Mononuclear cell (primary cell): ENCODE measurements around the gene ZBTB39. TPM values are rescaled to one million over a fixed set of nuclear protein-coding genes. Genes with fewer than 3 reads are reported as not detected.
"Not testable (repeated sequence)": the region's sequence is repeated elsewhere in the genome, so short reads cannot be mapped to it uniquely, and the experiment has no call there.

Experiments
- H3K27me3 ChIP-seq: 2 replicates; pipeline ENCODE4 v1.6.0; 2011; ENCODE audit warnings: low read length, control low read depth; ENCODE audit not compliant: insufficient read depth
- H3K4me1 ChIP-seq: 2 replicates; pipeline ENCODE4 v1.5.1; 2011; ENCODE audit warnings: mild to moderate bottlenecking, low read length, control low read depth; ENCODE audit not compliant: insufficient read depth
- H3K4me3 ChIP-seq: 2 replicates; pipeline ENCODE4 v1.5.1; 2011; ENCODE audit warnings: mild to moderate bottlenecking, low read length, moderate library complexity
- H3K9me3 ChIP-seq: 2 replicates; pipeline ENCODE4 v1.5.1; 2011; ENCODE audit warnings: low read depth, mild to moderate bottlenecking, control low read depth, low read length
- total RNA-seq: library from RNA; depleted of rRNA; stranded (reverse); fragments of >200 nt; gene quantifications from one replicate; pipeline ENCODE4 v1.2.3, GENCODE V29; 2012

ZBTB39 gene, protein sequence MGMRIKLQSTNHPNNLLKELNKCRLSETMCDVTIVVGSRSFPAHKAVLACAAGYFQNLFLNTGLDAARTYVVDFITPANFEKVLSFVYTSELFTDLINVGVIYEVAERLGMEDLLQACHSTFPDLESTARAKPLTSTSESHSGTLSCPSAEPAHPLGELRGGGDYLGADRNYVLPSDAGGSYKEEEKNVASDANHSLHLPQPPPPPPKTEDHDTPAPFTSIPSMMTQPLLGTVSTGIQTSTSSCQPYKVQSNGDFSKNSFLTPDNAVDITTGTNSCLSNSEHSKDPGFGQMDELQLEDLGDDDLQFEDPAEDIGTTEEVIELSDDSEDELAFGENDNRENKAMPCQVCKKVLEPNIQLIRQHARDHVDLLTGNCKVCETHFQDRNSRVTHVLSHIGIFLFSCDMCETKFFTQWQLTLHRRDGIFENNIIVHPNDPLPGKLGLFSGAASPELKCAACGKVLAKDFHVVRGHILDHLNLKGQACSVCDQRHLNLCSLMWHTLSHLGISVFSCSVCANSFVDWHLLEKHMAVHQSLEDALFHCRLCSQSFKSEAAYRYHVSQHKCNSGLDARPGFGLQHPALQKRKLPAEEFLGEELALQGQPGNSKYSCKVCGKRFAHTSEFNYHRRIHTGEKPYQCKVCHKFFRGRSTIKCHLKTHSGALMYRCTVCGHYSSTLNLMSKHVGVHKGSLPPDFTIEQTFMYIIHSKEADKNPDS
- total RNA-seq, result 12.8 TPM

DNA sequence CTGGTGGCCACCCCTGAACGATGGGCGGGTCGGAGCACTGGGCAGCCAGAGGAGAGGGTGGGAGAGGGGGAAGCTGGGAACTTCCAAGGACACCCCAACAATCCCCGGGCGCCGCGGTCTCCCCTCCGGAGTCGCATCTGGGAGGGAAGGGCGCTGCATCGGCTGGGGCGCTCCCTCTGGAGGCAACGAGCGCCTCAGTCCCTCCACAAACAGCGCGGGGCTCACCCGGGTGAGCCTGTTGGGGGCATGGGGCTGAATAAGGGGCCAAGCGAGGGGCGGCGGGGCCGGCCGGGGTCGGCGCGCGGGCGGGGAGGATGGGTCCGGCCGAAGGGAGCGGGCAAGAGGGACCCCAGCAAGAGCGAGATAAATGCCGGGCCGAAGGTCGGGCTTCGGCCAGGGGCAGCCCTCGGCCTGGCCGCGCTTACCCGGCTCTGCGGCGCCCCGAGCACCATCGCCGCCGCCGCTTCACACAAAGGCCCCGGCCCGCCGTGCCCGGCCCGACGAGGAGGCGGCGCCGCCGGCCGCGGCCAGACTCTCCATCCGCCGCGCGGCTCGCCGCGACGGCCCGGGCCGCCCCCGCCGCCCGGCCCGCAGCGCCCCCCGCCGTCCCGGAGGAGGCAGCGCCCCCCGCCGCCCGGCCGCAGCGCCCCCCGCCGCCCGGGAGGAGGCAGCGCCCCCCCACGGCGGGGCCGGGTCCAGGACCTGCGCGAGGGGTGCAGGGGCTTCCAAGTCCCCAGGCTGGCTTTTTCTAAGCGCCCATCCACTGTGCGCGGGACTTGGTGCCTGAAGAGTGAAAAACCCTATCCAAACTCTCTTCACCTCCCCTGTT, at the start of gene ZBTB39:
Gene ZBTB39, minus strand, starts transcription at position 567 of the 829 bp plus-strand sequence. CDS start 1,629 bp downstream, outside the sequence.
- no peaks in the 10 kb centered on the region for H3K27me3 ChIP-seq
- no peaks in the 10 kb centered on the region for H3K9me3 ChIP-seq
- H3K4me1 ChIP-seq, result peaks cover 22% of the 10 kb centered on the region
- H3K4me3 ChIP-seq, result peak within 1 kb of the TSS; percentile 49

DNA sequence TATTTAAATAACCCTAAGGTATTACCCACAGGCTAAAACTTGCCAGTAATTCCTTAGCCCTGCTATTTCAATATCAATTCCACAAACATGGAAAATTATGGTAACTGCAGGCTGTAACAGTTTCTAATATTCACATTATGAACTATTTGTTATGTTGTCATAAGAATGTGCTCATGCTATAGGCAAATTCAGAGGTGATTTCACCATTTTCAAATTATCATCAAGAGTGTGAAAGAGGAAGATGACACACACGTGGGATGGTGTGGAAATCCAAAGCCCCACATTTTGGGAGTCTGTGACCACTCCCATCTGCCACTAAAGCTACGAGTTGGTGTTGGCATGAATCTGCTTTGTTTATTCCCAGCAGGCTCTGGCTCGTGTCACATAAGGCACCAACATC, 49.5 kb upstream of the ZBTB39 start:
- no peaks in the 10 kb centered on the region for H3K9me3 ChIP-seq
- H3K4me3 ChIP-seq, result no peak overlapping the region
- H3K27me3 ChIP-seq, result no peaks in the 10 kb centered on the region

DNA sequence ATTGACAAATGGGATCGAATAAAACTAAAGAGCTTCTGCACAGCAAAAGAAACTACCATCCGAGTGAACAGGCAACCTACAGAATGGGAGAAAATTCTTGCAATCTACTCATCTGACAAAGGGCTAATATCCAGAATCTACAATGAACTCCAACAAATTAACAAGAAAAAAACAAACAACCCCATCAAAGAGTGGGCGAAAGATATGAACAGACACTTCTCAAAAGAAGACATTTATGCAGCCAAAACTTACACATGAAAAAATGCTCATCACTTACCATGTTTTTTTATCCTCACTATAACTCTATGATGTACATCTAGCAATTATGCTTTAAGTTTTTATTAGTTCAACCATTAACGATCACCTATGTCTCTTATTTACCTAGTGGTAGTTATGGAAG, 47.6 kb upstream of the ZBTB39 start:
- not testable (repeated sequence) for H3K4me3 ChIP-seq, H3K9me3 ChIP-seq
- H3K4me1 ChIP-seq, result peaks cover 11% of the 10 kb centered on the region

More for the DNA sequence above, 49.5 kb upstream of the ZBTB39 start:
- peaks cover 6% of the 10 kb centered on the region for H3K4me1 ChIP-seq

DNA sequence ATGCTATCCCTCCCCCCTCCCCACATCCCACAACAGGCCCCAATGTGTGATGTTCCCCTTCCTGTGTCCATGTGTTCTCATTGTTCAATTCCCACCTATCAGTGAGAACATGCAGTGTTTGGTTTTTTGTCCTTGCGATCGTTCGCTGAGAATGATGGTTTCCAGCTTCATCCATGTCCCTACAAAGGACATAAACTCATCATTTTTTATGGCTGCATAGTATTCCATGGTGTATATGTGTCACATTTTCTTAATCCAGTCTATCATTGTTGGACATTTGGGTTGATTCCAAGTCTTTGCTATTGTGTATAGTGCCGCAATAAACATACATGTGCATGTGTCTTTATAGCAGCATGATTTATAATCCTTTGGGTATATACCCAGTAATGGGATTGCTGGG, 46.8 kb upstream of the ZBTB39 start:
- H3K9me3 ChIP-seq, H3K4me3 ChIP-seq, H3K27me3 ChIP-seq: not testable (repeated sequence)
- H3K4me1 ChIP-seq, result peaks cover 19% of the 10 kb centered on the region

More for the DNA sequence above, 47.6 kb upstream of the ZBTB39 start:
- not testable (repeated sequence) for H3K27me3 ChIP-seq

DNA sequence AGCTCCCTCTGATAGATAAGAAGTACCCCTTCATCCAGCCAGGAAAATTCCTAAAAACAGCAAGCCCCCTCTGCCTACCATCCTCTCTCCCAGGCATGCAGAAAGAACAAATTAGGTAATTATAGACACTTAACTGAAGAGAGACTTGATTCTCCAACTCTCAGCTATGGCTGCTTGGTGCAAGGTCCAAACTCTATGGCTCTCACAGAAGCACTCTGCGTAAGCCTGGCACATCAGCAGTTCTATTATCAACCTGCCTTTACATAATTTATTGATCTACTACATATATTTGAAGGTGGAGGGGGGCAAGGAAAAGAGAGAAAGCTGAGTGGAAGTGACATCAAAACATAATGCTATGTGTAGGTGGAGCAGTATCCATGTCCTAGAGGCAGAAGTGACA, 44.7 kb upstream of the ZBTB39 start:
- Histone ChIP-seq H3K4me1 (peaks cover 40% of the 10 kb centered on the region), H3K27me3 (no peaks in the 10 kb centered on the region), H3K4me3 (no peak overlapping the region), H3K9me3 (no peaks in the 10 kb centered on the region)

DNA sequence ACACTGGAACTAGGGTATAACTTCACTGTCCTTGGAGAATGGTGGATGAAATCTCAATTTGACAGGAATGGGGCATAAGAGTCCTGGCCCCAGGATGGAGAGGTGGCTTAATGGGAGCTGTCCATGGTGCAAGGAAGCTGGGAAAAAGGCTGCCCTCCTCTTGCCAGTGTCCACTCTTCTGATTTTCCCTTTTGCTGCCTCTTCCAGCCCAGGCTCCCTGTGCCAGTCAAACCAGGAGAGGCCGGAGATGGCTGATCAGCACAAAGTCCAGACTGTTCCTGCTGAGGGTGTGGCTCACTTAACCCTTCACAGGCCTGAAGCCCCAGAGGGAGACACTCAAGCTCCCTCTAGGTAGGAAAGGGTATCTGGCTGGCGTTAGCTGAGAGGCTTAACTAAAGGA, 43.5 kb upstream of the ZBTB39 start, which contains the start of gene MYO1A:
Gene MYO1A, minus strand, starts transcription at position 240 of the 400 bp plus-strand sequence. CDS start 1,806 bp downstream, outside the sequence.
- H3K4me3 ChIP-seq, result no peak within 1 kb of the TSS
- H3K27me3 ChIP-seq, result no peaks in the 10 kb centered on the region
- H3K4me1 ChIP-seq, result peaks cover 41% of the 10 kb centered on the region
- no peaks in the 10 kb centered on the region for H3K9me3 ChIP-seq

DNA sequence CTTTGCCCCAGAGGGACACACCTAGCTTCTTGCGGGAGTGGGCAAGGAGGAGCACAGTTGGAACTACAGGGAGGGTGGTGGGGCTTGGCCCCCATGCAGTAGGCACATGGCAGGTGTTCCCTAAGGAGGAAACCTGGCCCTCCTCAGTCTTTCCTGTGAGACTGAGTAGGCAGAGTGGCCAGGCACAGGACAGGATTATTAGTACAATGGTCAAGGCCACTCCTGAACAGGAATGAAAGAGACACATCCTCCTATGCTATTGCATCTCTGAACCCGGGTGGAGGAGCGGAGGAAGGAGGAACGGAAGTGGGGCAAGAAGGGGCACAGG, 42.7 kb upstream of the ZBTB39 start:
- no peak overlapping the region for H3K4me3 ChIP-seq
- H3K9me3 ChIP-seq, result no peaks in the 10 kb centered on the region
- H3K27me3 ChIP-seq, result no peaks in the 10 kb centered on the region
- peaks cover 40% of the 10 kb centered on the region for H3K4me1 ChIP-seq

DNA sequence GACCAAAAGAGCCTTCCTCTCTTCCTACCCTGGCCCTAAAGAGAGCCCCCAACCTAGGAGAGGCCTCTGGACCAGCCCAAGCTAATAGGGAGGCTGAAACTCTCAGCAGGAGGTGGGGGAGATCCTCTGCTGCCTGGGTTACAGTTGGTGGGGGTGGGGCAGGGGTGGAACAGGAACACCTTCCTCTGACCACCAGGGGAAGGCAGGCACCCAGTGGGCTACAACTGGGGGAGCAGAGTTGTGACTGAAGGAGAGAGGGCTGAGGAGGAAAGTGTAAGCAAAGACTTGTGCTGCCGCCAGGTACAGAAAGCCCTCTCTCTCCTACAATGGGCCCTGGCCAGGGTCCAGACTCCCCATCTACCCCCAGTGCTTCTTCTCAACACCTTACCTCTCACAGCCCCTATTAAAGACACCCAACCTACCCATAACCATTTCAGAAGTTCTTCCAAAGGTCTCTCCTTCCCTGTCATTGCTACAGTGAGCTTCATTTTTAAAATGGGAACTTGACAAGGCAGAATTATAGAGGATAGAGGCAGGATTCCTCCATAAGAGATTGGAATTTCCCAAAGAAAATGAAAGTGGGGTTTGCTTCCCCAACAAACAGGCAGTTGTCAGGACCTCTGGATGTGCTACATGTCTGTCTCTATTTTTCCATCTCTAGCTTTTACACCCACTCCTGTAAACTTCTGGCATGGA, 42.2 kb upstream of the ZBTB39 start:
- H3K4me3 ChIP-seq, result no peak overlapping the region
- H3K9me3 ChIP-seq, result no peaks in the 10 kb centered on the region
- H3K4me1 ChIP-seq, result peaks cover 40% of the 10 kb centered on the region
- no peaks in the 10 kb centered on the region for H3K27me3 ChIP-seq

DNA sequence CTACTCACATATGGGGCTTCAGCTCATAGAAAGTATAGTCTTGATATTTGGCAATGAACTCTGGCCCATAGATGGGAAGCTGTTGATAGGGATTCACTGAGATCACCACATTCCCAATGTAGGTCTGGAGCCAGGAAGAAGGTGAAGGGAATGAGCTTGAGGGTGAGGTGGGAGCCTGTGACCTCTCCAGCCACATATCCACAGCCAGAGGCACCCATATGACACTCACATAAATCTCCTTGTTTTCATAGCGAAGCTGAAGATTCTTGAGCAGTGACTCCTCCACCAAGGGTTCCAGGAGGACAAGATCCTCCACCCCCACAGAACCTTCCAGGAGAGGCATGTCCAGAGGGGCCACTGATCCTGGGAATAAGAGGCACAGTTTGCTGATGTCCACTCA, 41.6 kb upstream of the ZBTB39 start:
- H3K4me1 ChIP-seq, result peaks cover 40% of the 10 kb centered on the region
- no peaks in the 10 kb centered on the region for H3K27me3 ChIP-seq
- no peaks in the 10 kb centered on the region for H3K9me3 ChIP-seq
- H3K4me3 ChIP-seq, result no peak overlapping the region

DNA sequence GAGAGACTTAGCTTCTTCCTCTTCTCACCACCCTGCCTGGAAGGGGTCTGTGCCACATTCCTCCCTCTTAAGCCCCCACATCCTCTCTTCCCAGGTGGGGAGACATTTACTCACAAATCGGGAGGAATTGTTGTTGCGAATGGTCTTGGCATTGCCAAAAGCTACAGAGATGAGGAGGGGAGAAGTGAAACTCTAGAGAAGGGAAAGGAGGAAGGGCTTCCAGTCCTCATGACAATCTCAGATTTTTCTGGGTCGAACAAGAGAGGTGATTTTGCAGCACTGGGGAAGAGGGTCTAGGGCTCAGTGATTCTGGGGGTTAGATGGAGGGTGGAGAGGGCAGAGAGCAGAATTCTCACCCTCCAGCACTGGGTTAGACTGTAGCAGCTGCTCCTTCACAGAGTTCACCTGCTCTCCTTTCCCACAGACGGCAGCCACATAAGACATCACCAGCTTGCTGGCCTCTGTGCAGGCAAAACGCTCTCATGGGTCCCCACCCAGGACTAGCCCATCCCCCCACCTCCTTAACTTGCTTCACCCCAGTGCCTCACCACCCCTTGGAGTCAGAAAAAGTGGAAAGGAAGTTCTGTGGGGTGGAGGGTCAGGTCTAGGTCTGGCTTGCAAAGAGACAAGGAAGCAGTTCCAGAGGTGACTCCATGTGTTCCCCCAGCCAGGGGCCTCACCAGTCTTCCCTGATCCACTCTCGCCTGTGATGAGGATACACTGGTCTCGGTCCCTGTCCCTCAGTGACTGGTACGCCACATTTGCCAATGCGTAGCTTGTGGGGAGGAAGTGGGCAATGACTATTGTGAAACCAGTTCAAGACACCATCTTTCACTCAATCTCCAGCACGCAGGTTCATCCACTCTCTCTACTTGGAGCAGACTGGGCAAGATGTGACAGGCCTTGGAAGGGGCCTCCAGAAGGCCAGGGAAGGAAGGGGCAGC, 40.9 kb upstream of the ZBTB39 start:
- Histone ChIP-seq H3K4me1 (peaks cover 40% of the 10 kb centered on the region), H3K4me3 (no peak overlapping the region)

DNA sequence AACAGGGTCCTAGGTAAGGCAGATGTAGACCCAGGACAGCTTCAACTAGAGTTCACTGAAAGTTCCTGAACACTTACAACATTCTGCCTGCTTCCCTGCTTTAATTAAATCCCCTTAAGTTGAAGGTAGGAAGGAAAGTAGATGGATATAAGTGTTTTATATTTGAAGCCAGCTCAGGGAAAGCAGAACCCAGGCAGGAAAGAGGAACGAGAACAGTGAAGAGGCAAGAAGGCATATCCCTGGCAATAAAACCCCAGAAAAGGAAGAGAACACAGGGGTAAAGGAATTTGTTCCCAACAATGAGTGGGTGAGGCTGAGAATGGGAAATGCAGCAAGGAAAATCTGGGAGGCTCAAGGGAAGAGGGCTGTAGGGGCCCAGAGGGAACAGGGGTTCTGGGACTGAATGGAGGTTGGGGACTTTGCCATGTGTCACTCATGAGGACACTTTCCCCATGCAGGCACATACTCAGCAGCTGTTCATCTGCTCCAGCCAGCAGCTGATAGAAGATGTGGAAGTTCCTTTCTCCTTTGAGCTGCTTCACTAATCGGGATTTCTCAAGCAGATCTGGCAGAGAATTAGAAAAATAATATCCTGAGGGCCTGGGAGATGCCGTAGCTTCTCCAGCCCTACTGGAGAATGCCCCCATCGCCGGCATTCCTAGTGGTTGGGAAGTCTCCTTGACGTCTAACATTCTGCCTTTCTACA, 39.9 kb upstream of the ZBTB39 start:
- Histone ChIP-seq H3K4me3 (no peak overlapping the region), H3K9me3 (no peaks in the 10 kb centered on the region), H3K27me3 (no peaks in the 10 kb centered on the region), H3K4me1 (peaks cover 40% of the 10 kb centered on the region)

More for the DNA sequence above, 40.9 kb upstream of the ZBTB39 start:
- Histone ChIP-seq H3K9me3 (no peaks in the 10 kb centered on the region), H3K27me3 (no peaks in the 10 kb centered on the region)

DNA sequence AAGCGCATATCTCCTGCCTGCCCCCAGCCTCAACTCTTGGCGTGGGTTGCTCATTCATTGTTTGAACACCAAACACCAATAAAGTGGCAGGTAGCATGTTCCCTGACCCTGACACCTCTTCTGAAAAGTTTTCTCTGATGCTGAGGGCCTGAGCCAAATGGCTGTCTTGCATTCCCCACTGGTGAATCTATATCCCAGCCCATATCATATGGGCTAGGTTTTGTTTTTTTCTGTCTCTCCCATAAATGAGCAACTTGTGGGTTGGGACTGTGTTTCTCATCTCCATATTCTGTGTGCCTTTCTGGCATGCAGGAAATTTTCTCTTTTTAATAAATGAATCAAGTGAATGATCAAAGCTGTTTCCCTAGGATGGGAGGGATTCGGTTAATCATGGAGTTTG, 38.5 kb upstream of the ZBTB39 start:
- H3K27me3 ChIP-seq, result no peaks in the 10 kb centered on the region
- H3K9me3 ChIP-seq, result no peaks in the 10 kb centered on the region
- peaks cover 44% of the 10 kb centered on the region for H3K4me1 ChIP-seq
- no peak overlapping the region for H3K4me3 ChIP-seq

DNA sequence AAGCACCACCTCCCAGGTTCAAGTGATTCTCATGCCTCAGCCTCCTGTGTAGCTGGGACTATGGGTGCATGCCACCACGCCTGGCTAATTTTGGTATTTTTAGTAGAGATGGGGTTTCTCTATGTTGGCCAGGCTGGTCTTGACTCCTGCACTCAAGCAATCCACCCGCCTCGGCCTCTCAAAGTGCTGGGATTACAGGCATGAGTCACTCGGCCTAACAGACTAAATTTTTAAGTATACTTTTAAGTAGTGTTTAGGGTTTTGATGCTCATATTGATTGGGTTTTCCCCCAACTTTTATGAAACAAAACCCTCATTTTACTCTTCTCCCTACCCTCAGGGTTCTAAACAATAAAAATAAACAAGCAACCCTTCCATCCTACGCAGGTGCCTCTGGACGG, 38.1 kb upstream of the ZBTB39 start:
- Histone ChIP-seq H3K9me3 (no peaks in the 10 kb centered on the region), H3K27me3 (no peaks in the 10 kb centered on the region), H3K4me3 (no peak overlapping the region), H3K4me1 (peaks cover 43% of the 10 kb centered on the region)
